ENCODE measurements around the gene COG4.
A peak's percentile ranks its signal among the peaks of the same experiment; 100 is the strongest.

Gene COG4

DNA sequence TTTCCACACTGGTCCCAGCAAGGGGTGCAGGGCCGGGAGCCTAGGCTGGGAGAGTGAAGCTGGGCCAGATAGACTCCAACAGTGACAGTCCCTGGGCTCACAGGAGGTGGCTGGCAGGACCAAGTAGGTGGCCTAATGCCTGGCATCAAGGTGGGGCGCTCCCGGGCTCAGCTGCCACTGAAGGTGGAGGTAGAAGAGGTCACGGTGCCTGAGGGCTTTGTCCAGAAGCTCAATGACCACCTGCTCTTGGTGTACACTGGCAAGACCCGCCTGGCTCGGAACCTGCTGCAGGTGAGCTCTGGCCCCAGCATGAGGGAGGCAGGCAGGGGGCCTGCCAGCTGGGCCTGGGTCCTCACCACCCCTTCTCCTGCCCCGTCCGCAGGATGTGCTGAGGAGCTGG, 45.2 kb downstream of the COG4 start:
- DNase-seq = no peak

DNA sequence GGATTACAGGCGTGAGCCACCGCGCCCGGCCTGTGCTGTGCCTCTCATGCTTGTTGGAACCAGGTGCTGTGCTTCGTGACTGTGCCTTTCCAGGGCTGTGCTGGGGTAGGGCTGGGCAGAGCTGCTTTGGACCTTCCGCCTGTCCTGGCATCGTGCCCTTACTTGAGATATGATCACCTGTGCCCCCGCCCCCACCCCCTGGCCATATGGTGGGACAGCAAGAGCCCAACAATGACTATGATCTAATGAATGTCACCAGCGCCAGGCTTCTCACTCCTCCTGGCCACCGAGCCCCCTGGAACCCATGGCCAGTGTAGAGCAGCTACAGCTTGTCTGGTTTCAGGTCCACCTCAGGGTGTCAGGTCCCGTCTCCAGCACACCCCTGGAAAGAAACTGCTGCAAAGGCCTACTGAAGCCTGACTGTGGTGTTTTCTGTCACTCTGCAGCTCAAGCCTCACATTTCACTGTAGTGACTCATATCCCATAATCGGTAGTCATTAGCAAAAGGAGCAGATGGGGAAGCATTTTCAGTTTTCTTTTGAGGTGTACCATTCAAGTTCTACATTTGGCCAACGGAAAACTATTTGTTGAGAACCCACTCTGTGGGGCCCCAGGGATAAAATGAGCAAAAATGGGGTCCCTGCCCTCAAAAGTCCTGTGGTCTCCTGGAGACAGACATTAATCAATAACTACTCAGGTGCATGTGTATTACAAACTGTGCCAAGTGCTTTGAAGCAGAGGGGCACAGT, 46.9 kb downstream of the COG4 start:
- DNase-seq = no peak

DNA sequence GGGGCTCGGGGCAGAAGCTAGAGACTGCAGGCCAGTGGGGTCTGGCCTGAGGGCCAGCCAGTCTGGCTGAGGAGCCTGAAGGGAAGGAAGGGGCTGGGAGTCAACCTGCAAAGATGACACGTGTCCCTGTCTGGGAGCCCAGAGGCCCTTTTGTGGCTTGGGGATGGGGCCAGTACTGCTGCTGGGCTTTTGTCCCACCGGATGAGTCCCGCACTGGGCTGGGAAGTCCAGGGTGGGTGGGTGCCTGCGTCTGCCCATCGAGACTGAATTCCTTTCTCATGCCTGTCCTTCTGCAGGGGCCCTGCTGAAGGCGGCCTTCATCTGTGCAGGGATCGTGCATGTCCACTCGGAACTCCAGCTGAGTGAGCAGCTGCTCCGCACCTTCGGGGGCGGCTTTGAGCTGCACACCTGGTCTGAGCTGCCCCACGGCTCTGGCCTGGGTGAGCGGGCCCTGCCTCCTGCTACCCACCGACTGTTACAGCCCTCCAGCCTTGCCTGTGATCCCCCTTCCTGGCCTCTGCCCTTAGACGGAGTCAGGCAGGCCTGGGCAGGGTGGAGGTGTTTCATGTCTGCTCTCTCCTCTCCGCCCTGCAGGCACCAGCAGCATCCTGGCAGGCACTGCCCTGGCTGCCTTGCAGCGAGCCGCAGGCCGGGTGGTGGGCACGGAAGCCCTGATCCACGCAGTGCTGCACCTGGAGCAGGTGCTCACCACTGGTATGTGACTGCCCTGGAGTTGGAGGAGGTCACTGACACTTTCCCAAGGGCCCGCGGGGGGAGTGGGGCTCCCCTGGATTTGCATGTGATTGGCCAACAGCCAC, 48.1 kb downstream of the COG4 start:
- DNase-seq = no peak

GRCh38 chr16:70474320-70475053, 48.9 kb downstream of the COG4 start:
- DNase-seq = no peak

- no peak for DNase-seq
These were observed 49.7 kb downstream of the COG4 start for GRCh38 chr16:70473446-70474319.

- no peak for DNase-seq
These were observed 50.4 kb downstream of the COG4 start for GRCh38 chr16:70472786-70473433.

- no peak for DNase-seq
These were observed 52.4 kb downstream of the COG4 start for GRCh38 chr16:70470927-70471341.

DNA sequence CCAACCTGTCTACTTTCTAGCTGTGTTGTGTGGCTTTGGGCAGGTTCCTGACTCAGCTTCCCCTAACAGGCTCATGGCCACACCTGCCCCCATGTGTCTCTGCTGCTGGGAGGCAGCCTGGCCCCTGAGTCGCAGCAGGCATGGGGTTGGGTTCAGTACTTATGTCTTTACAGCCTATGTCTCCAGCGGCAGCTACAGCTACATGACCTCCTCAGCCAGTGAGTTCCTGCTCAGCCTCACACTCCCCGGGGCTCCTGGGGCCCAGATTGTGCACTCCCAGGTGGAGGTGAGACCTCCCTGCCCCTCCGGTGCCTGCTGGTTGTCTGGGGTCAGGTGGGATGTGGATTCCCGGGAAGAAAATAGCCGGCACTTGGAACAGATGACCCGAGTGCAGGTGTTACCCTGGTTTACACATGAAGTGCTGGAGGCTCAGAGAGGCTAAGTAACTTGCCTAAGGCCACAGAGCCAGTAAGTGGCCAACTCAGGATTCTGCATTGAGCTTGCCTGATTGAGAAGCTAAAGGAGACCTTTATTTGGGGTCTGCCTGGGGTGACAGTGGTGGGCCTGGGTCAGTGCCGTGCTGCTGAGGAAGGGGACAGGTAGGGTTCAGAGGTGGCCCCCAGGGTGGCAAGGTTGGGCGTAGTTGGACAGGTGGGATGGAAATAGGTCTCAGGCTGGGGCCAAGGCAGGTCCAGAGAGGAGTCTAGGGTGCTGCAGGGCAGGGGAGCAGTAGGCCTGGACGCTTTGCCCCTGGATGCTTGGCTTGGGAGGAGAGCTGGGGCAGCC, 53.0 kb downstream of the COG4 start:
- DNase-seq = no peak

- no peak for DNase-seq
These were observed 54.4 kb downstream of the COG4 start for GRCh38 chr16:70468776-70469525.

- no peak for DNase-seq
These were observed 55.7 kb downstream of the COG4 start for GRCh38 chr16:70467608-70468007.

DNA sequence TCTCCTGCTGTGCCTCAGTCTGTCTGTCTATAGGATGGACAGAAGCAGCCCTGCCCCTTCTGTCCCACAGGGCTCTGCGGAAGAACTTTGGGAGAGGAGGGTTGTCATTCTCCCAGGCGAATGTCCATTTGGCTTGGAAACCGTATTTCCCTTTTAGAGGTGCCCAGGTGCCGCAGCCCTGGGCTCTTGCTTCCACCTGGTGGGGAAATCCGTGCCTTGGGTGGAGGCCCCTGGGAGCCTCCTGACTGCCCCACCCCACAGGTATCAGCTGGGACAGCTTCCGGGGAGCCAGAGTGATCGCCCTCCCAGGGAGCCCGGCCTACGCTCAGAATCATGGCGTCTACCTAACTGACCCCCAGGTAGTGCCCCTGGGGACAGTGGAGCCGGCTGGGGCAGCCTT, 56.2 kb downstream of the COG4 start:
- no peak for DNase-seq

DNA sequence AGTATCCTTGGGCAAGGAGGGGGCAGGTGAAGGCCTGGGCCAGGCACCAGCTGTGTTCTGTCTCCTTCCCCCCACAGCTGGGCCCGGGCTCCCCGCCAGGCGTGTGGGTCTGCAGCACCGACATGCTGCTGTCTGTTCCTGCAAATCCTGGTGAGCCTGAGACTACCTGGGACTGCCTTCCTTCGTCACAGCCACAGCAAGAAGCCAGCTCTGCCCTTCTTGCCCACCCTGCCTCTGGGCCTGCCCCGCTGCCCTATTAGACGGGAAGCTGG, 56.6 kb downstream of the COG4 start:
- no peak for DNase-seq

DNA sequence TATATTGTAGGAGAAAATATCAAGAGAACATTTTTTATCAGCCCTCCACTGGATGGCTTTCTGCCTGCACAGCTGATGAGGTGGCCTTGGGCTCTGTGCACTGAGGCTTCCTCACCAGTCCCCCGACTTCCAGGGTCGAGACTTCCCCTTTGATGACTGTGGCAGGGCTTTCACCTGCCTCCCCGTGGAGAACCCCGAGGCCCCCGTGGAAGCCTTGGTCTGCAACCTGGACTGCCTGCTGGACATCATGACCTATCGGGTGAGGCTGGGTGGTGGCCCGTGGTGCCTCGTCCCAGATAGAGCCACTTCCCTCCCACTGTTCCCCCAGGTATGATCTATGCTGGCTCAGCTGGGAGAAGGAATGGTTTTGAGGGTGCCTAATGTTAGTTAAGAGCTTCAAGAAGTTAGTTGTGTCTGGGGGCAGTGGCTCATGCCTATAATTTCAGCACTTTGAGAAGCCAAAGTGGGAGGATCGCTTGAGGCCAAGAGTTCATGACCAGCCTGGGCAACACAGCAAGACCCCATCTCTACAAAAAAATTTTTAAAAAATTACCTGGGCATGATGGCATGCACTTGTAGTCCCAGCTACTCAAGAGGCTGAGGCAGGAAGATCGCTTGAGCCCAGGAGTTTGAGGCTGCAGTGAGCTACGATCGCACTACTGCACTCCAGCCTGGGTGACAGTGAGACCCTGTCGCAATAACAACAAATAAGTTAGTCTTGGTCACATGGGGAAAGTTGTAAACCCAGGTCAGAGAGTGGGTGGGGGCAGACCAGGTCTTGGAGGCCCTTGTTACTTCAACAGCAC, 57.2 kb downstream of the COG4 start:
- no peak for DNase-seq

- DNase-seq = no peak
These were observed 60.1 kb downstream of the COG4 start for GRCh38 chr16:70463235-70463634.

DNA sequence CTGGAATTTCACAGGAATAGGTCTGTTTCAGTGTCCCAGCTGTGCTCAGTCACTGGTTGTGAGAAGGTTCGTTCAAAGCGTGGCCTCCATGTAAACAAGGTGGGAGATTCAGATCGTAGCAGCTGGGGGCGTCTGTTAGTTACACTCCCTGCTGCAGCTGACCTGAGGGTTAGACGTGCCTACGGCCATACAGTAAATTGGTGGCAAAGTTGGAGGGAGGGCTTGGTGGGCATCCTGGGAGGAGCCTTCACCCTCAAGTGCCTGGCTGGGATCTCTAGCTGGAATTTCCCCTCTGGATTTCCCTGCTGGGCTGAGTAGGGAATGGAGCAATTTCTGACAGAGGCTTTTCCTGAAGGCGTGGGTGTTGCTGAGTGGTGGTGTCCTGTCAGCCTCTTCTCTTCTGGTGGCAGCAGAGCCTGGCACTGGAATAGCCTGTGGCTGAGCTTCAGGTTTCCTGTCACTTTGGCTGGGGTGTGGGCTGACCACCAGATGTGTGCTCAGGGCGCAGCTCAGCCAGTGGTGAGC, 62.6 kb downstream of the COG4 start:
- no peak for DNase-seq

DNA sequence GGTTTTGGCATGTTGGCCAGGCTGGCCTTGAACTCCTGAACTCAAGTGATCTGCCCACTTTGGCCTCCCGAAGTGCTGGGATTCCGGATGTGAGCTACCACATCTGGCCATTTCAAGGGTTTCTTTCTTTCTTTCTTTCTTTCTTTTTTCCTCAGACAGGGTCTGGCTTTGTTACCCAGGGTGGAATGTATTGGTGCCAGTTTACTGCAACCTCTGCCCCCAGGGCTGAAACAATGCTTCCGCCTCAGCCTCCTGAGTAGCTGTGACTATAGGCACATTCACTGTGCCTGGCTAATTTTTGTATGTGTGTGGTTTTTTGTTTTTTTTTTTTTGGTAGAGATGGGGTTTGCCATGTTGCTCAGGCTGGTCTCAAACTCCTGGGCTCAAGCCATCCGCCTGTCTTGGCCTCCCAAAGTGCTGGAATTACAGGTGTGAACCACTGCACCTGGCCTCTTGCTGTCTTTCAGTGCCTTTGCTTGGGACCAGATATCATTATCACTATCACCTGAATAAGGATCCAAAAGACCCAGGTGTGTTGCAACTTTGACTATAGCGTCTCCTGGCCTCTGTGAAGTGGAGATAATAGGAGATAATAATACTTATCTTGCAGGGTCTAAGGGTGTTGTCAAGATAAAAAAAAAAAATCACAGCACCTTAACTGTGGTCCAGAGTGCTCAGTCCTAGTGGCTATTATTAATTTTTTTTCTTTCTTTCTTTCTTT, 65.7 kb downstream of the COG4 start:
- no peak for DNase-seq

GRCh38 chr16:70455910-70456309, 67.4 kb downstream of the COG4 start:
- no peak for DNase-seq

DNA sequence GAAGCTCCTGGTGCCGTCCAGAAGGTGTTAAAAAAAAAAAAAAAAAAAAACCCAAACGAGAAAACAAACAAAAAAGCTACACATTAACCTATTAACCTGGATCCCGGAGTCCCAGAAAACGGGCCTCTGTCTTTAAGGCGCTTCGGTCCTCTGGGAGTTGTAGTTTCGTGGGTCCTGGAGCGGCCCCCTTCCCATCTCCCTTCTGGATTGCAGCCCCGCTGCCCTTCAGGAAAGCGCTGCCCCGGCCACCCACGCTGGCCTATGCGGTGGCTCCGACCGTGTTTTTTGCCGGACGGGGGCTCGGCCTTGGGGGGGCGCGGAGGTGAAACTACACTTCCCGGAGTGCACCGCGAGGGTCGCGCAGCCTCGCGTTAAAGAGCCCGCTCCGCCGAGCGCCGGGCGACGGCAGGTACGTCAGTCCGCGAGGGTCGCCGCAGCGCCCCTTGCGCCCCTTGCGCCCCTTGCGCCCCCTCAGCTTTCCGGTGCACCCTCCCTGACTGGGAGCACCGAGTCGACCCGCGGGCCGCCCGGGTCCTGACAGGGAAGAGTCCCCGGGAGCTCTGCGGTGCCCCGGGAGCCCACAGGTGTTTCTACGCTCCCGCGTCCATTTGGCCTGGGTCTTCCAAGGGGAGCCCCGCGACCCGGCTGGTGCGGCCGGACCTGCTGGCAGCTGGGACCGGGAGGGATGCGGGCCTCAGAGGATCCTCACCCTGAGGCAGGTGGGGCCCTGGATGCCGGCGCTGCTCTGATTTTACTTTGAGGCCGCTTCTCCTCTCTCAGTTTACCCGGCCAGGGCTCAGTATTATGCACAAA, 68.9 kb downstream of the COG4 start, which contains the start of gene FCSK:
TSS of gene FCSK (plus strand) at position 374 of the 813 bp plus-strand sequence. CDS start 8,596 bp downstream, outside the sequence.
- DNase-seq = peak; percentile 48 to 50
